PC-3 (cell line): ENCODE results near the gene RGS14.

Source experiments
- EZH2 ChIP-seq: fragments of 300-600 bp; sonication (generic); IDR thresholded peaks from one replicate; pipeline ENCODE4 v1.6.1; 2017; ENCODE audit warnings: antibody characterized with exemption, mild to moderate bottlenecking, low read length; ENCODE audit not compliant: unreplicated experiment
- TF ChIP-seq, protein P1 (sequence below): fragments of 300-600 bp; sonication (generic); conservative IDR thresholded peaks from 2 replicates; pipeline ENCODE4 v1.5.1; 2017; ENCODE audit warnings: antibody characterized with exemption, low read depth, mild to moderate bottlenecking, low read length

DNA sequence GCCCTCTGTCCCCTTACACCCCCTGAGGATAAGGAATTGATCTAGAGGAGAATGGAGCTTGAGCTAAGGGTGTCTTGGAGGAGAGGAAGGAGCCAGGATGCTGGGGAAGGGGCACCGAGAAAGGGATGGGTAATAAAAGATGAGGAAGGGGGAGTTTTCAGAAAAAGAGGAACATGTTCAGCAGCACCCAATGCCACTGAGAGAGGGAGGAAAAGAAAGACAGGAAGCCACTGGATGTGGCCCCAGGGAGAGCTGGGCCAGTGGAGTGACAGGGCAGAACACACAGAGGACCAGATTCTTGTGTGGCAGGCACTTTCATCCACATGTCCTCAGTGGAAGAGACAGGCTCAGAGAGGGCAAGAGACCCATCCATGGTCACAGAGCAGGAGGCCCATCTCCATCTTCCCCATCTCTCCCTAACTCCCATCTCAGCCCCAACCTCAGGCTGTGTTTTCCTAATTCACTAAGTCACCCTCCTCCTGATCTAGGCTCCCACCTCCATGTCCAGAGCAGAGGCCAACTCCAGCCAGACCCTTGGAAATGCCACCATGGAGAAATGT, 35.6 kb downstream of the RGS14 start:
- TF ChIP-seq EZH2 = no peak
- TF ChIP-seq, protein P1, sequence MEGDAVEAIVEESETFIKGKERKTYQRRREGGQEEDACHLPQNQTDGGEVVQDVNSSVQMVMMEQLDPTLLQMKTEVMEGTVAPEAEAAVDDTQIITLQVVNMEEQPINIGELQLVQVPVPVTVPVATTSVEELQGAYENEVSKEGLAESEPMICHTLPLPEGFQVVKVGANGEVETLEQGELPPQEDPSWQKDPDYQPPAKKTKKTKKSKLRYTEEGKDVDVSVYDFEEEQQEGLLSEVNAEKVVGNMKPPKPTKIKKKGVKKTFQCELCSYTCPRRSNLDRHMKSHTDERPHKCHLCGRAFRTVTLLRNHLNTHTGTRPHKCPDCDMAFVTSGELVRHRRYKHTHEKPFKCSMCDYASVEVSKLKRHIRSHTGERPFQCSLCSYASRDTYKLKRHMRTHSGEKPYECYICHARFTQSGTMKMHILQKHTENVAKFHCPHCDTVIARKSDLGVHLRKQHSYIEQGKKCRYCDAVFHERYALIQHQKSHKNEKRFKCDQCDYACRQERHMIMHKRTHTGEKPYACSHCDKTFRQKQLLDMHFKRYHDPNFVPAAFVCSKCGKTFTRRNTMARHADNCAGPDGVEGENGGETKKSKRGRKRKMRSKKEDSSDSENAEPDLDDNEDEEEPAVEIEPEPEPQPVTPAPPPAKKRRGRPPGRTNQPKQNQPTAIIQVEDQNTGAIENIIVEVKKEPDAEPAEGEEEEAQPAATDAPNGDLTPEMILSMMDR = no peak
